ENCODE data around the gene TMEM254. TPM values are rescaled to one million over a fixed set of nuclear protein-coding genes. Genes with fewer than 3 reads are reported as not detected.
A peak's percentile ranks its signal among the peaks of the same experiment; 100 is the strongest.
"Not testable (repeated sequence)": the region's sequence is repeated elsewhere in the genome, so short reads cannot be mapped to it uniquely, and the experiment has no call there.

TMEM254 gene
- total RNA-seq, 1 experiment from 2014 or later, result 16.5 TPM

DNA sequence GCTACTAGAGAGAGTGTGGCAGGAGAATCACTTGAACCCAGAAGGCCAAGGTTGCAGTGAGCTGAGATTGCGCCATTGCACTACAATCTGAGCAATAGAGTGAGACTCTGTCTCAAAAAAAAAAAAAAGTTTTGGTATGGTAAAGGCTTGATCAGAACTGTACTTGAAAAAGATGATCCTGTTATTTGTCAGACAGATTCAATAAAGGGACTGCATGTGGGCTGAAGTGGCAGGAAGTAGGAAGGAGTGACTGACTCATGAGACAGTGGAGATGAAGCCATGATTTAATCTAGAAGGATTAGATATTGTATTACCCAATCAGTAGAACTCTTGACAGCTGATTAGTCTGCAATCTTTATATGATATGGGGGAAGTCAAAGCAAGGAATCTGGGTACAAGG is 2.7 kb upstream of the TMEM254 start:
- peak; percentile 68 for DNase-seq (ENCODE audit: low read depth)

DNA sequence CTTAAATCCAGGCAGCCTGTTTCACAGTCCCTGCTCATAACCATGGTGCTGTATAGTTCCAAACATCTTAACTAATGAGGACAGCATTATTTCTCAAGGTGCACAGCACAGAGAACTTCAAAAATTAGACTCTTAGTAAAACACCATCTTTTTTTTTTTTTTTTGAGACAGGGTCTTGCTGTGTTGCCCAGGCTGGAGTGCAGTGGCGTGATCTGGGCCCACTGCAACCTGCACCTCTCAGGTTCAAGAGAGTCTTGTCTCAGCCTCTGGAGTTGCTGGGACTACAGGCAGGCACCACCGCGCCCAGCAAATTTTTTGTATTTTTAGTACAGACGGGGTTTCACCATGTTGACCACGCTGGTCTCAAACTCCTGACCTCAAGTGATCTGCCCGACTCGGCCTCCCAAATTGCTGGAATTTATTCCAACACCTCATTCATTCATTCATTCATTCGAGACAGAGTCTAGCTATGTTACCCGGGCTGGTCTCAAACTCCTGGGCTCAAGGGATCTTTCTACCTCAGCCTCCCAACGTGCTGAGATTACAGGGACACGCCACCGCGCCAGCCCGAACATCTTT is 507 bp upstream of the TMEM254 start:
- no peak for DNase-seq (ENCODE audit: low read depth)

DNA sequence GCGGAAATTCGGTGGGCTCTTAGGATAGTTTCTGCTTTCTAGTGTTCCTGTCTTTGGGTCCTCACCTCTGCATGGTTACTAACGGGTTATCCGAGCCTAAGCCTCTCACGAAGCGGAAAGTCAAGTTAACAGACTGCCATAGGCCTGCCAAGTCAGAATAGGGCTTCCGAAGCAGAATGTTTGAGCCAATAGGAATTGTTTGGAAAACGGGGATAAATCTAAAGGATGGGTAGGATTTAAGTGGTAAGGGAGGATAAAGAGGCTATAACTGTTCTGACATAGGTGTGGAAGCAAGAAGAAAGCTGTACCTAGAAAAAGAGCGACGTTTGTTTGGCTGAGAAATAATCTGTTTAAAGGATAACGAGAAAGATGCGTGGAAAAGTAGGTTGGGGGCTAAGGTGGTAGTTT is 851 bp downstream of the TMEM254 start:
- no peak for DNase-seq (ENCODE audit: low read depth)

DNA sequence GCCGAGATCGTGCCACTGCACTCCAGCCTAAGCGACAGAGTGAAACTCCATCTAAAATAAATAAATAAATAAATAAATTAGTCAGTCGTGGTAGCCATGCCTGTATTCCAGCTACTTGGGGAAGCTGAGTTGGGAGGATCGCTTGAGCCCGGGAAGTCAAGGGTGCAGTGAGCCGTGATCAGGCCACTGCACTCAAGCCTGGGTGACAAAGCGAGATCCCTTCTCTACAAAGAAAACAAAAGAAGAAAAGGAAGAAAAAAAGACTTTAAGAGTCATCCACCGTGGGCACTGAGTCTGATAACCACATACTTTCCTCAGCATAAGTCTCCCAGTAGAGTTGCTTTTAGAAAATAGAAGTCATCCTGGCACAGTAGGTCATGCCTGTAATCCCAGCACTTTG is 2.6 kb downstream of the TMEM254 start:
- no peak for DNase-seq (ENCODE audit: low read depth)

DNA sequence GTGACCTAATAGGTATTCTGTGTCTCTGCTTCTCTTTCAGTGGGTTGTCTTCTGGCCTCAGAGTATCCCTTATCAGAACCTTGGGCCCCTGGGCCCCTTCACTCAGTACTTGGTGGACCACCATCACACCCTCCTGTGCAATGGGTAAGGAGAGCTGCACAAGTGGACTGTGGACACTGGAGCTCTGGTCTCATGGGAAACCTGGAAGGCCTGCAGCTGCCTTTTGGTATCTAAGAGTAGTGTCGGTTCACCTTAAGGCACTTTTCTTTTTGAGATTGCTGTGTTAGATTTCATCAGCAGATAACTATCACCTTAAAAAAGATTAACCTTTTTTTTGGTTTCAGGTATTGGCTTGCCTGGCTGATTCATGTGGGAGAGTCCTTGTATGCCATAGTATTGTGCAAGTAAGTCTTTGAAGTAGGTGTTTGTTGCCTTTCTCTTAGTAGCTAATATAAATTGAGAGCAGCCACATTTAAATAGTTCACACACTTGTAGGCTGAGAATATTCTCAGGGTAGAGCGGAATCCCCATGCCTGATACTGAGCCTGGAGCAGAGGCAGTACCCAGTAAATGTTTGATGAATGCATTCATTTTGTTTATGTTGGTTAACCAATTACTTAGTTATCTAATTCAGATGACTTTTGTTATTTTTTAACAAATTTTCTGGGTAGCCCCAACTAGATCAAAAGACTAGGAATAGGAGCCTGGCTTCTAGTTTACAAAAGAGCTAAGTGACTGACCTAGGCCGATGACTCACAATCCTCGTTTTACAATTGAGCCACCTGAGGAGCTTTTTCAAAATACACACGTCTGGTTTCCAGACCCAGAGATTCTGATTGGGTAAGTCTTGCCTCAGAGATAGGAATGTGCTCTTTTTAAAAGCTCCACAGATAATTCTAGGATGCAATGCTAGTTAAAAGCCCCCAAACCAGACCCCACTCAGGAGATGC is 3.6 kb downstream of the TMEM254 start:
- DNase-seq (ENCODE audit: low read depth), result no peak

DNA sequence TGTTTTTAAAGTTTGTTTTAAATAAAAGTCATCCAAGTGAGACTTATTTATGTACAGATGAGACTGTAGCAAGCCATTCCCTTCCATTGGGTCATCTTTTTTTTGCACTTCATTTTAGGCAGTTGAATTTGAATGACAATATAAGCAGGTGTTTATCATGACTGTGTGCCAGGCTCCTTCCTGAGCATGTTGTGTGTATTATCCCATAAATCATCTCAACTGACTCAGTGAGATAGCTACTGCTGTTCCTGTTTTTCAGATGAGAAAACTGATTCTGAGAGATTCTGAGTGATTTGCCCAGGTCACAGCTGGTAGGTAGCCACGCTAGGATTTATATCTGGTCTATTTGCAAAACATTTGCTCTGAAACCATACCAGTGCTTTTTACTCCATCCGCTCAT is 11.7 kb downstream of the TMEM254 start:
- no peak for DNase-seq (ENCODE audit: low read depth)

DNA sequence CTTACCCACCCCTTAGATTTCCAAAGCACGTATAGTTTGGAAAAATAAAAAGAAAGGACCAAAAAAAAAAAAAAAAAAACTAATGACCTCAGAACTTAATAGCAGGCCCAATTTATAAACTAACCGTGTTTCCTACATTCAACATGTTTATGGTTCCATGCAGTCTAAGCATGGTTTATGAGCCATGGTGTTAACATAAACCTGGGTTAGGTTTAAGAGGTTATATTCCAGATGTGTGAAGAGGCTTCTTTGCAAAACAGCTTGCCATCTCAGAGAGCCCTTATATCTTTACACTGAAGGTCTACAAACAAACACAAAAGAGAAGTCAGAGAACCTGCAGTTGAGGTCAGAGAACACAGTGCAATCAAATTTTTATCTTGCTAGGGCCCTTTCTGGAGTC is 15.8 kb downstream of the TMEM254 start:
- DNase-seq (ENCODE audit: low read depth), result no peak

DNA sequence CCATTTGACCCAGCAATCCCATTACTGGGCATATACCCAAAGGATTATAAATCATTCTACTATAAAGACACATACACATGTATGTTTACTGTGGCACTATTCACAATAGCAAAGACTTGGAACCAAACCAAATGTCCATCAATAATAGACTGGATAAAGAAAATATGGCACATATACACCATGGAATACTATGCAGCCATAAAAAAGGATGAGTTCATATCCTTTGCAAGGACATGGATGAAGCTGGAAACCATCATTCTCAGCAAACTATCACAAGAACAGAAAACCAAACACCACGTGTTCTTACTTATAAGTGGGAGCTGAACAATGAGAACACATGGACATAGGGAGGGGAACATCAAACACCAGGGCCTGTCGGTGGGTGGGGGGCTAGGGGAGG is 19.8 kb downstream of the TMEM254 start:
- DNase-seq (ENCODE audit: low read depth), result not testable (repeated sequence)

DNA sequence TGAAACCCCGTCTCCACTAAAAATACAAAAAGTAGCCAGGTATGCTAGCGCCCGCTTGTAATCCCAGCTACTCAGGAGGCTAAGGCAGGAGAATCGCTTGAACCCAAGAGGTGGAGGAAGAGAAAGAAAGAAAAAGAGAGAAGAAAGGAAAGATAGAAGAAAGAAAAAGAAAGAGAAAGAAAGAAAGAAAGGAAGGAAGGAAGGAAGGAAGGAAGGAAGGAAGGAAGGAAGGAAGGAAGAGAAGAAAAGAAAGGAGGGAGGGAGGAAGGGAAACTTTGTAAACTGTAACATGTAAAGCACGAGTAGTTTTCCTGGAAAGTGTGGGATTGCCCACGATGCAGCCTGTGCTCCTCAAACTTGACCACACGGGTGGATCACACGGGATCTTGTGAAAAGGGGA is 20.8 kb downstream of the TMEM254 start:
- DNase-seq (ENCODE audit: low read depth), result not testable (repeated sequence)

DNA sequence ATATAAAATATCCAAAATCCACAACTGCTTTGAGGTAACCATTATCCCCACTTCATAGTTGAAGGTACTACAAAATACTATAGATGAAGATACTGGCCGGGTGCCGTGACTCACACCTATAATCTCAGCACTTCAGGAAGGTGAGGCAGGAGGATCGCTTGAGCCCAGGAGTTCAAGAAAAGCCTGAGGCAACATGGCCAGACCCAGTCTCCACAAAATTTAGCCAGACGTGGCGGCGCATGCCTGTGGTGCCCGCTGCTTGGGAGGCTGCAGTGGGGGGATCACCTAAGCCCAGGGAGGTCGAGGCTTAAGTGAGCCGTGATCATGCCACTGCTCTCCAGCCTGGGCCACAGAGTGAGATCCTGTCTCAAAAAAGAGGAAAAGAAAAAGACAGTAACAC is 21.7 kb downstream of the TMEM254 start:
- DNase-seq (ENCODE audit: low read depth), result no peak

DNA sequence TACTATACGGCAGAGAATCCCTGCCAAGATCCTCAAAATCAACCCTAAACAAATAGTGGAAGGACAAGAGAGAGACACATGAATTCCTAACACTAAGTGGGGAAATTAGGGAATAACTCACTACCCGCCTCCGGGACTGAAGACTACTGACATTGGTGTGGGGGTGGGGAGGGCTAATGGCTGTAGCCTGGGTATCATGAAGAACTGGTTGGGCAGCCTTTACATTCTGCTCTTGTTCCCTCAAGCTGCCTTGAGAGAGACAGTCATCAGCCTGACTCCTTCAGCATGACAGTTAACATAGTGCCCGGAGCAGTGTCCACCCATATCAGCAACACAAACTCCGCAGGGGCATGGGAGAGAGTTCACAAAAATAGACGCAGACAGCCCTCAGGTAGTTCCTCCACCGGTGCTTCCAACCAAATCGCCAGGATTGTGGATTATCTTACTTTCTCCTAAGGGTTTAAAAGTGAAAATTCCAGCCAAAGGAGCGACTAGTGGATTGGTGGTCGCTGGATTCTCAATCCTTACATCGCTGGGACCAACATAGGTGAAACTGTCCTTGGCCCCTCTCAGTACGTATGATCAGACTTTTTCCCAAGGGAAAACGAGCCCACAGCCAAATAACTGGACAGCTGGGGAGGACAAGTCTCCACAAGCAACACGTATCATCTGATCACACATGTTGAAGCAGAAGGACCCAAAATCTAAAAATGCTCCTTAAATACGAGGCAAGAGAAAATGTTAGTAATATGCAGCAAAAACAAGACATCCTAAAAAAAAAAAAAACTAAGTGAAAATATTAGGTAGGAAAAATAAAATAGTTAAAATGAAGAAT is 22.6 kb downstream of the TMEM254 start:
- DNase-seq (ENCODE audit: low read depth), result no peak

DNA sequence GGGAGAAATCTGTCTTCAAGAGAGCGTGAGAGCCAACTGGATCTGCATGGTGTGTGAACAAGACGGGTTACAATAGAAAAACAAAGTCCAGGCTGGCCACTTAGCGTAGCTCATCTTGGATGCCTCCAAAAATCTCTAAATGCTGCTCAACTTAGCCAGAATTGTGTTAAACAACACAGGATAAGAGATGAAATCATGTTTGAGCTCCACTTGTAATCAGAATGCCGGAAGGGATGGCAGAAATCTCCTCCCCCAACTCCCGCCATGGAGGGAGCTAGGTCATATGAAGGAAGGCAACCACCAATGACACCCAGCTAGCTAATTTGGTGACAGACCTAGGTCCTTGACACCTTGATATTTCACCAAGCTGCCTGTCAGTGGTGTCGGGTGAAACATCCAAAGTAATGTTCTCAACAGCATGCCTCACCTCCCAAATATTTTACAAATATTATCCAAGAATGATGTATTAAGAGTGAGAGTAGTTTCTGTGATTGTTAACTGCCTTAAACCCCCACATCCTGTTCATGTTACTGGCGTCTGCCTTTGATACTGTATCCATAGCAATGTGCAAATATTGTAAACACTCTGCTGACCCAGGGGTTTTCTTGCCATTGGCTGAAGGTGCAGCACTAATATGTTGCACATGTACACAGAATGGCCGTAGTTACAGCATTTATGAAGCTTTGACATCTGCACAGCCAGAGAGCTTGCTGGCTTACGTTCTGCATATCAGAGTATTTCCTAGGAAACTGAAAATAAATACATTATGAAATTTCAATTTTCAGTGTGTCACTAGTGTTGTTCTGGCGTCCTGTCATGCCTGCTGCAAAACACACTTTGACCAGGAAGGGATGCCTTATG is 25.8 kb downstream of the TMEM254 start:
- peak; percentile 32 for DNase-seq (ENCODE audit: low read depth)

DNA sequence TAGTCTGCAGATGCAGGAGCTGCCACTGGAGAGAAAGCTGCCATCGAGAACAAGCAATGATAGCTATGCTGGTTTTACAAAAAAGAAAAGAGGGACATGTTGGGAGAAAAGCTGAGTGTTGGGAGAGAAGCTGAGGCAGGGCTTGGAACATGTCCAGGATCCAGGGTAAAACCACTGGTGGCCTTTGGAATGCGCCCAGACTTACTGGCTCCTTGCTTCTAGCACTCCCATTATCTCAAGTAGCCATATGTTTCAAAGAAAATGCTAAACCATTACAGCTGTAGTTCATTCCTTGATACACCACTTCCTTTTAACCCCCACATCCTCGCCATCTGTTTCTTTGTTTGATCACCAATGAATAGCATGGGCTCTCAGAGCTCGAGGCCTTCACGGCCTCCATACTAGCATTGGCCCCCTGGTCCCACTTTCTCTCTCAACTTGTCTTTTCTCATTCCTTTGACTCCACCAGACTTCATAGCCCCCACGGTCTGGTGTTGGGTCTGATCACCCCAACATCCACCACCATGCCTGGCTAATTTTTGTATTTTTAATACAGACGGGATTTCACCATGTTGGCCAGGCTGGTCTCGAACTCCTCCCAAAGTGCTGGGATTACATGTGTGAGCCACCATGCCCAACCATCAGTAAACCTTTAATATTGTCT is 30.2 kb downstream of the TMEM254 start:
- DNase-seq (ENCODE audit: low read depth), result no peak

DNA sequence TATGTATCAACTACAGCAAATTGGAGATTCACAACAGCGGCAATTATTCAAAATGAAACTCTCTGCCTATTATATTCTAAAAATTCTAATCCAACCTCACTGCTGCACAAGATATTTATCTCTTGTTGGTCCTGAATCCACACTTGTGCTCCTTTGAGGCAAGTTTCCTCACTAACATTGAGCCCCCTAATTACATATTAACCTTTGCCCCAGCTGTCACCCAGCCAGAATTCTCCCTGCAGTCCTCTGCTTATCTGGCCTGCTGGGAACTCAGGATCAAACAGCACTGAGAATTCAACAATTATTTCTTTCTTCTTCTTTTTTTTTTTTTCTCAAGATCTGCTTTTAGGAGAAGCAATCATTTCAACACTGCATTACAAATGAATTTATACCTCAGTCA is 32.5 kb downstream of the TMEM254 start:
- no peak for DNase-seq (ENCODE audit: low read depth)

DNA sequence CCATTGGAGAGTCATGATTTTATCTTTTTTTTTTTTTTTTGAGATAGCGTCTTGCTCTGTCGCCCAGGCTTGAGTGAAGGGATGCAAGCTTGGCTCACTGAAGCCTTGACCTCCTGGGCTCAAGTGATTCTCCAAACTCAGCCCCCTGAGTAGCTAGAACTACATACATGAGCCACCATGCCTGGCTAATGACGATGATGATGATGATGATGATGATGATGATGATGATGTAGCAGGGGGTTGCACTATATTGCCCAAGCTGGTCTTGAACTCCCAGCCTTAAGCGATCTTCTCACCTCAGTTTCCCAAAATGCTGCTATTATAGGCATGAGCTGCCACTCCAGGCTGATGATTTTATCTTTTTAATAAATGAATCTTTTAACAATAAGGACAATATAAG is 40.2 kb downstream of the TMEM254 start:
- no peak for DNase-seq (ENCODE audit: low read depth)

DNA sequence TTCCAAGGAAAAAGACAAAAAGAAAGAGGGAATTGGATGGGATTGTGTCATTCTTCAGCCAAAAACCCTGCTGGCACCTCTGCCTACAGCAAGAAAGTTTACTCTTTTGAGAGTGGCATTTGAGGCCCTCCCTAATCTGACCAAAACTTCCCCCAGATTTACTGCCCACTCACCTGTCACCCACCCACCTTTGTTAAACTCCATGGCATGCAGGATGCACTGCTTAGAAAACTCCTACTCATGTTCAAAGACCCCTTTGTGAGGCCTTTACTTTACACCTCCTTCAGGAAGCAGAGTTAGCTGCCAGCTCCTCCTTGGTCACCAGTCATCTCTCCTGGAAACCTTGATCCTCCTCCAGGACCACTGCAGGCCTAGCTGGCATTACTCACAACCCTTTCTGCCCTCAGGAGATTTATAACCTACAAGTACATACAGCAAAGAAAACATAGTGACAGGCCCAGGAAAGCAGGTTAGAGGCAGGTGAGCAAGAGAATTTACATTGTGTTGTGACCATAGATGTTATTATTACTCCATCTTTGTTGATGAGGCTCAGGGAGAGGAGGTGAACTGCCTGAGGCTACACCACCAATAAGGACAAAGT is 43.7 kb downstream of the TMEM254 start:
- DNase-seq (ENCODE audit: low read depth), result no peak

DNA sequence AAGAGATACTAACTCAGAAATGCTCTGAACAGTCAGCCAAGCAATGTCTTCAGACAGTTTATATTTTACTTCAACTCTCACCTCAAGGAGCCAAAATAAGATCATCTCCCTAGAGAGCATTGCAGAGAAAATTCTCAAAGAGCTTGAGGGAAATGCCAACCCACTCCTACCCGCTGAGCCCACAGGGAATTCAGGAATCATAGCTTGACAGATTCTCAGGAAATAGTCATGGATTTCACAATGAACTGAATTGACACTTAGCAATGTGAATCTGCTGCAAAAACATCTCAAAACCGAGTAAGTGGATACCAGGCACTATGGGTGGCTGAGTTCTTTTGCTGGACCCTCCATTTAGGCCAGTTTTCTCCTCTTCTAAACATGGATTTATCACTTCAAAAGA is 44.3 kb downstream of the TMEM254 start:
- DNase-seq (ENCODE audit: low read depth), result no peak

DNA sequence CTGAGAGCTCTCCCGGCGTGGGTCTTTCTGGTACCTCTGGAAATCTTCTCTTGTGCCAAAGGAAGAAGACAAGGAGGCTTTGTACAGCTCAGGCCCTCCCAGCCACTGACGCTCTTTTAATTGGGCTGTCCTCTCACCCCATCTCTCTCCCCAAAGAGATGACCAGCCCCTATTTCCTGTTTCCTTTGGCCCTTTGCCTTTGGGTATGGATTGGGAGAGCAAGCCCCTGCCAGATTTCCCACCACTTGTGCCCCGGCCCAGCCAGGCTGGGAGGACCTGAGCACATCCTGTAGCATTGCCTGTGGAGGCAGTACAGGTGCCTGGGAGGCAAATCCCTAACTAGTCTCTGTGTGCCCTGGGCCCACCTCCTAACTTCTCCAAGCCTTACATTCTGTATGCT is 48.4 kb downstream of the TMEM254 start:
- DNase-seq (ENCODE audit: low read depth), result peak; percentile 55

DNA sequence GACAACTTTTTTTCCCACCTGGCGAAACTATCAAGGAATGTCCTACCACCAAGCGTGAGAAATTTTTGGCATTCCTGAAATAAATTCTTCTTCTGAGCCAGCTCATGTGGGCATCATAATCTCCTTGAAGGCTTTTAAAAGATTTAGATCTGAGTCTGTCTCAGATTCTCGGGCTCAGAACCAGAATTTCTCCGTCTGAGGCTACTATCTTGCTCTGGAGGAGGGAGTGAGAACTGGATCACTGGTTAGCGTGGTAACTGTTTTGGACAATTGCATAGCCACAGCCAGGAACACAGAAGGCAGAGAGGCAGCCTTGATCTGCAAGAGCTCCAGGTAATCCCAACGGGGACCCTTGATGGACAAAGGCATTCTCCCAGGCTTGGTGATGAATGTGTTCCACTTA is 53.0 kb downstream of the TMEM254 start:
- DNase-seq (ENCODE audit: low read depth), result no peak

Measured in HT1080 (cell line).